GM10266 (cell line): Measurements from ENCODE around the gene IL1RN.

Experiments used
- DNase-seq: peaks from one replicate; pipeline ENCODE4 v3.0.0; 2012; ENCODE audit errors: extremely low spot score
- TF ChIP-seq, protein P1 (sequence below): IDR thresholded peaks from 2 replicates; pipeline ENCODE4 v1.5.1; 2012; ENCODE audit warnings: mild to moderate bottlenecking, low read depth; ENCODE audit not compliant: control insufficient read depth, insufficient read depth; ENCODE audit errors: missing control alignments

The IL1RN gene

DNA sequence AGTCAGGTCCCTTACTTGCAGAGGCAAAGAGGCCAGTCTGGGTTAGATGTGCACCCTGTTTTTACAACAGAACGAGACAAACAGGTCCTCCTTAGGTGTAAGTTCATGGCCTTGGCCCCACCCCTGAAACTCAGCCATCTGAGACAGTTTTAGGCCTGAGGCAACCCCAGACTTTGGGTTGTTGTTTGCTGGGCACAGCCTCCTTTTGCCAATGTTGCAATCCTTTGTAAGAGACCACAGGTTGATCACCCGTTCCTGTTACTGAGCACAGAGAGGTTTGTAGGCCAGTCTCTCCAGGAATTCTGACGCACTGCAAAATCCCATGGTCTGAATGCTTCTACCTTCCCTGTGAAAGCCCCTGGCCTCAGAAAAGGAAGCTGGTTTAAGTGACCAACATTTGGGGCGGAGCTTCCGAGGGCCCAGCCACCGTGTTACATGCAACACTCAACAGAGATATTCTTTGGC, 15.5 kb upstream of the IL1RN start:
- DNase-seq, result no peak
- TF ChIP-seq, protein P1, sequence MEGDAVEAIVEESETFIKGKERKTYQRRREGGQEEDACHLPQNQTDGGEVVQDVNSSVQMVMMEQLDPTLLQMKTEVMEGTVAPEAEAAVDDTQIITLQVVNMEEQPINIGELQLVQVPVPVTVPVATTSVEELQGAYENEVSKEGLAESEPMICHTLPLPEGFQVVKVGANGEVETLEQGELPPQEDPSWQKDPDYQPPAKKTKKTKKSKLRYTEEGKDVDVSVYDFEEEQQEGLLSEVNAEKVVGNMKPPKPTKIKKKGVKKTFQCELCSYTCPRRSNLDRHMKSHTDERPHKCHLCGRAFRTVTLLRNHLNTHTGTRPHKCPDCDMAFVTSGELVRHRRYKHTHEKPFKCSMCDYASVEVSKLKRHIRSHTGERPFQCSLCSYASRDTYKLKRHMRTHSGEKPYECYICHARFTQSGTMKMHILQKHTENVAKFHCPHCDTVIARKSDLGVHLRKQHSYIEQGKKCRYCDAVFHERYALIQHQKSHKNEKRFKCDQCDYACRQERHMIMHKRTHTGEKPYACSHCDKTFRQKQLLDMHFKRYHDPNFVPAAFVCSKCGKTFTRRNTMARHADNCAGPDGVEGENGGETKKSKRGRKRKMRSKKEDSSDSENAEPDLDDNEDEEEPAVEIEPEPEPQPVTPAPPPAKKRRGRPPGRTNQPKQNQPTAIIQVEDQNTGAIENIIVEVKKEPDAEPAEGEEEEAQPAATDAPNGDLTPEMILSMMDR, result no peak

DNA sequence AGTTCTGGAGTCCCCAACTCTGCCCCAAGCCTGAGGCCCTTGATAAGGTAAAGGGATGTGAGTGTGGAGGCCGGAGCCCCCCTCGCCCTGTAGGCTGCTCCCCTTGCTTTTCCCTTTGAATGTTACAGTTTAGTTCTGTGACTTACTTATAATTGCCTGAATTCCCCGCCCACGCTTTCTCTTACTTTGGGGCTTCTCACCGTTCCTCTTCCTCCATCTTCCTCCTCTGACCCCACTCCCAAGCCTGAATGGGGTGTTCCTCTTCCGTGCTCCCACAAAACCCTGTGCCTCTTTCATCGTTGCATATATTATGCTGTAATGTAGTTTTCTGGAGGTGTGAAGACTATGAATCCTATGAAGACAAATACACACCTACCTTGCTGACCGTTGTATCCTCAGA, 15.0 kb upstream of the IL1RN start:
- TF ChIP-seq, protein P1, result no peak
- DNase-seq, result no peak

DNA sequence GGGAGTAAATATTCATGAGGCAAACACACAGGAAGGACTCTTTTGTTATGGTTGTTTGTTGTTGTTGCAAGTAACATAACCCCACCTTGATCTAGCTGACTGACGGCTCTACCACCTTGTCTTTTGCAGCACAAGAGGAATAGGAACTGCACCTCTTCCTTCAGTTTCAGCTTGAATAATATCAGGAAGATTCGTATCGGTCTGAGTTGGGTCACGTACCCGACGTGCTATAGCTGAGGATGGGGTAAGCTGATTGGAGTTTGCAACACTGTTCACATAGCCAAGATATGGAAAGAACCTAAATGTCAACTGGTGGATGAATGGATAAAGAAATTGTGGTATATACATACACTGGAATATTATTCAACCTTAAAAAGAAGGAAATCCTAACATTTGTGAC, 14.5 kb upstream of the IL1RN start:
- TF ChIP-seq, protein P1, result no peak
- no peak for DNase-seq

DNA sequence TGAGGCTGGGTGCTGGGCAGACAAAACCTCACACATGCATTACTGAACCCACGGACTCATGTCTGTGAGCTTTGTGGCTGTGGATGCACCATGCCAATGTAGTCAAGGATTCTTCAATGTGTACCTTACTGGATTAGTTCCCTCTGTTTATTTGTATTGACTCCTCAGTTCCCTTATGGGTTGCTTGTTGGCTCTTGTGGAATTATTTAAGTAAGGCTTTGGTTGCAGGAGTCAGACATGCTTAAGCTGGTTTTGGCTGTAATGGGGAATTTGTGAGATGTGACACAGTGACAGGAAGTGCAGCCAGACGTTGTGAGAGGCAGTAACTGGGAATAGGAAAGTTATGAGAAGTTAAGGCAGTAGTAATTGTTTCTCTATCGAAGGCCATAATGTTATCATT, 13.6 kb upstream of the IL1RN start:
- DNase-seq, result no peak
- TF ChIP-seq, protein P1, result no peak

DNA sequence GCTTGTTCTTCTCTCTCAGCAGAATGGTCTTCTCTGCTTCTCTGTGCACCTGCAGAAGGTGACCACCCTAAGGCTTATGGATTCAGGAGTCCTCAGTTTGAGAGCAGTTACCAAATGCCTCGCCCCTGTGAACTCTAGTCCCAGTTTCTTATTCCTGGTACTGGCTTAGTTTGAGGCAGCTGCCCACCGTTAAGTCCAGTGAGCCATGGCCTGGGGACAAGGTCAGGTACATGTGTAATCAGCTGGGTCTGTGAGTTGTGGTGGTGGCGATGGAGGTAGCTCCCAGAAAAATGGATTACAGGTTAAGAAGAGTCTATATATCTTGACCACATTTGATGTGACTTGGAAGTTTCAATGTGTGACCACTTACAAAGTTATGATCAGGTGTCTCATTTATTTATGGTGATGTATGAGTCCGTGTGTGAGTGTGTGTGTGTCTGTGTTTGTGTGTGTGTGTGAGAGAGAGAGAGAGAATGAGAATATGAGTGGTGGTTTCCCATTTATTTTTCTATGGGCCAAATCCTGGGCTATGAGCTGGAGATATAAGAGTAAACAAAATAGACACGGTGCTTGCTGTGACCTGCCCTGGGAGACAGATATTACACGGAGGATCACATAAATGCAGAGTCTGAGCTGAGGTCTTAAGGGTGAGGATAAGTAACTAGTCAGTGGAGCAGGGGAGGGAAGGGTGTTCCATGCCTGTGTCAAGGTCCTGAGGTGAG, 13.0 kb upstream of the IL1RN start:
- no peak for DNase-seq
- TF ChIP-seq, protein P1, result no peak

DNA sequence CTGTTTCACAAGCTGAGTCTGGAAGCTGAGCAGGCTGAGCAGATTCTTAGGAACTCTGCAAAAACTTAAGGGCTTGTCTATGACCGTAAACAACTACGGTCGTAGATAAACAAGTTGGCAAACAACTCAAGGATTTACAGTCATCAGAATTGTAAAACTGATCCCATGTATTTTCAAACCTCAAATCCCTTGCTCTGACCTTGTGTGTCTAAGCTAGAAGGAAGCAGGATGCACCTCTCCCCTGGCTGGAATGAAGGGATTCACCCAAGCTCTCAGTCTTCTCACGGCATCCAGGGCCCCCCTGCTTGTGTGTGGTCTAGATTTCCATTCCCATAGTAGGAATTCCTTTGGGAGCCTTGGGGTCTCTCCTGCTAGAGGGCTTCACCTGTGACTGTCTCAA, 12.4 kb upstream of the IL1RN start:
- DNase-seq, result no peak

More for the DNA sequence above, 12.4 kb upstream of the IL1RN start:
- TF ChIP-seq, protein P1, result no peak
